ENCODE measurements around the gene SLC15A4. TPM values are rescaled to one million over a fixed set of nuclear protein-coding genes. Genes with fewer than 3 reads are reported as not detected.

SLC15A4 gene
- total RNA-seq, 4 donors from 2014 or later, result 25.4 to 37.0 (median 32.3) TPM

GRCh38 chr12:128792398-128792797, 31.4 kb downstream of the SLC15A4 start:
- no peaks in the 10 kb centered on the region for H3K9me3 ChIP-seq
- H3K27me3 ChIP-seq, result no peaks in the 10 kb centered on the region
- peaks cover 0 to 9% (median 3%) of the 10 kb centered on the region in 4 donors for H3K4me1 ChIP-seq
- peaks cover 0 to 60% (median 0%) of the 10 kb centered on the region in 3 donors for H3K36me3 ChIP-seq
- no peak overlapping the region for H3K4me3 ChIP-seq
- no peak for DNase-seq
- TF ChIP-seq CTCF (IDR thresholded peaks at IDR 0.05) (no peak), POLR2A (IDR thresholded peaks at IDR 0.05) (no peak)
- peak overlapping the region in 1 of 4 donors; percentile 25 for H3K27ac ChIP-seq

- H3K27me3 ChIP-seq, result no peaks in the 10 kb centered on the region
- H3K9me3 ChIP-seq, result no peaks in the 10 kb centered on the region
- DNase-seq, result no peak
- no peak for TF ChIP-seq POLR2A (IDR thresholded peaks at IDR 0.05)
- TF ChIP-seq CTCF (IDR thresholded peaks at IDR 0.05), result no peak
- peaks cover 0 to 9% (median 3%) of the 10 kb centered on the region in 4 donors for H3K4me1 ChIP-seq
- no peak overlapping the region for H3K4me3 ChIP-seq
- peaks cover 0 to 53% (median 0%) of the 10 kb centered on the region in 3 donors for H3K36me3 ChIP-seq
- peak overlapping the region in 1 of 4 donors; percentile 25 for H3K27ac ChIP-seq
These were observed 32.1 kb downstream of the SLC15A4 start for GRCh38 chr12:128791395-128792322.

- no peak for TF ChIP-seq CTCF (IDR thresholded peaks at IDR 0.05)
- TF ChIP-seq POLR2A (IDR thresholded peaks at IDR 0.05), result no peak
These were observed 32.9 kb downstream of the SLC15A4 start for GRCh38 chr12:128790653-128791373.

GRCh38 chr12:128790221-128790620, 33.5 kb downstream of the SLC15A4 start:
- H3K4me1 ChIP-seq, result peaks cover 0 to 6% (median 3%) of the 10 kb centered on the region in 4 donors
- H3K36me3 ChIP-seq, result peaks cover 0 to 44% (median 0%) of the 10 kb centered on the region in 3 donors
- no peaks in the 10 kb centered on the region for H3K27me3 ChIP-seq
- no peak overlapping the region for H3K27ac ChIP-seq
- TF ChIP-seq CTCF (IDR thresholded peaks at IDR 0.05) (no peak), POLR2A (IDR thresholded peaks at IDR 0.05) (no peak)
- no peak for DNase-seq
- H3K4me3 ChIP-seq, result no peak overlapping the region
- H3K9me3 ChIP-seq, result no peaks in the 10 kb centered on the region

More at GRCh38 chr12:128790653-128791373, 32.9 kb downstream of the SLC15A4 start:
- H3K4me3 ChIP-seq, result no peak overlapping the region
- peaks cover 0 to 6% (median 3%) of the 10 kb centered on the region in 4 donors for H3K4me1 ChIP-seq
- no peak for DNase-seq
- H3K36me3 ChIP-seq, result peaks cover 0 to 50% (median 0%) of the 10 kb centered on the region in 3 donors
- H3K27ac ChIP-seq, result no peak overlapping the region
- H3K27me3 ChIP-seq, result no peaks in the 10 kb centered on the region
- no peaks in the 10 kb centered on the region for H3K9me3 ChIP-seq

GRCh38 chr12:128789356-128789929, 34.3 kb downstream of the SLC15A4 start:
- peak overlapping the region in 1 of 4 donors; percentile 38 for H3K27ac ChIP-seq
- H3K36me3 ChIP-seq, result peaks cover 0 to 38% (median 0%) of the 10 kb centered on the region in 3 donors
- no peaks in the 10 kb centered on the region for H3K27me3 ChIP-seq
- no peak for TF ChIP-seq CTCF (IDR thresholded peaks at IDR 0.05)
- TF ChIP-seq POLR2A (IDR thresholded peaks at IDR 0.05), result no peak
- no peaks in the 10 kb centered on the region for H3K9me3 ChIP-seq
- DNase-seq, result no peak
- no peak overlapping the region for H3K4me3 ChIP-seq
- H3K4me1 ChIP-seq, result peaks cover 0 to 6% (median 2%) of the 10 kb centered on the region in 4 donors

Measured in Peyer's patch (tissue), 4 donors.